Measurements from ENCODE around the gene DDX54.

DDX54 gene

DNA sequence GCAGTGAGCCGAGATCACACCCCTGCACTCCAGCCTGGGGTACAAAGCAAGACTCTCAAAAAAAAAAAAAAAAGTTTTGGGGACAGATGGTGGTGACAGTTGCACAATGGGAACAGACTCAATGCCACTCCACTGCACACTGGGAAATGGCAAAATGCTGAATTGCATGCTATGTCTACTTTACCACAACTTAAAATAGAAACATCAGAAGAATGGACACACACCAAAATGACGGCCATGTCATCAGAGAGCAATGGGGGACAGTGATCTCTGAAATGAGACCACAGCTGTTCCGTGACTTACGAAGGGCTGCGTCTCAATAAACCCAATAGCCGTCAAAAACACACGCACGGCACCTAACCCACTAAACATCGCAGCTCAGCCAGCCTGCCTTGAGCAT is 13.7 kb downstream of the DDX54 start:
- Histone ChIP-seq H3K4me3 (no peak overlapping the region), H3K27ac (no peak overlapping the region)

DNA sequence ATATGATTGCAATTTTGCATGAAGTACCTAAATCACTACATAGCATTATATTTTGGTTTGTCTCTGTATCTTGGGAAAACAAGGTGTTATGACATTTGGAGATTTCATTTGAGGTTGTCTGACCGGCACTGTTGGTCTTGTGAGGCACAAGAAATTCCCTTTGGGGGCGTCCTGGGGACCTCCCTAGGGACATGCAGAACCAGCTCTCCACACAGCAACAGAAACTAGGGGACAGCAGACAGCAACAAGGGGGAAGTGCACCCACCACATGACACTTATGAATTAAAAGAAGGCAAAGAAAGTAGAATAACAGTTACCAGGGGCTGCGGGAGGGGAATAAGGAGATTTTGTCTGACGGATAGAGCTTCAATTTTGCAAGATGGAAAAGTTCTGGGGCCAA is 14.4 kb downstream of the DDX54 start:
- no peak overlapping the region for H3K27ac ChIP-seq
- H3K4me3 ChIP-seq: no peak overlapping the region

DNA sequence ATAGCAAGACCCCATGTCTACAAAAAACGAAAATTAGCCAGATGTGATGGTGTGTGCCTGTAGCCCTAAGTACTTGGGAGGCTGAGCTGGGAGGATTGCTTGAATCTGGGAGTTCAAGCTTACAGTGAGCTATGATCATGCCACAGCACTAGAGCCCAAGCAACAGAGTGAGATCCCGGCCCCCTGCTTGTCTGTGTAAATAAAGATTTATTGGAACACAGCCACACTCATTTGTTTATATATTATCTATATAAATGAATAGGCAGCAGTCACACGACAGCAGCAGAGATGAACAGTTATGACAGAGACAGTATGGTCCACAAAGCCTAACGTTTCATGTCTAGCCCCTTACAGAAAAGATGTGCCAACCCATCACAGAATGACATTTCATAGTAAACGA is 14.8 kb downstream of the DDX54 start:
- Histone ChIP-seq H3K4me3 (no peak overlapping the region), H3K27ac (no peak overlapping the region)

DNA sequence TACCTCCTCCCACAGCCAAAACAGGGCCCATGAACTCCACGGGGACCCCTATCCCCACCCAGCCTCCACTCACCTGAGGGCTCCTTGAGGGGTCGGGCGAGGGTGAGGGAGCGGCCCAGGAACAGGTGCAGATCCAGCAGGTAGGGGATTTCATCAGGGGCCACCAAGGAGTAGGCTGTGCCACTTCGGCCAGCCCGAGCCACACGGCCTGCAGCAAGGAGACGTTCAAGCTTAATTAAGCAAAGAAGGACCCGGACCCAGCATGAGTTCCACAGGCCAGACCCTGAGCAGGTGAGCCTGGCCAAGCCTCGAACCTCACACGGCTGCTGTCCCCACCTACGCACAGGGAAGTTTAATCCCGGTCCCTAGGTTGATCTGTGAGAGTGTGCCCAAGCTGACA is 15.6 kb downstream of the DDX54 start:
- Histone ChIP-seq H3K4me3 (no peak overlapping the region), H3K27ac (no peak overlapping the region)

DNA sequence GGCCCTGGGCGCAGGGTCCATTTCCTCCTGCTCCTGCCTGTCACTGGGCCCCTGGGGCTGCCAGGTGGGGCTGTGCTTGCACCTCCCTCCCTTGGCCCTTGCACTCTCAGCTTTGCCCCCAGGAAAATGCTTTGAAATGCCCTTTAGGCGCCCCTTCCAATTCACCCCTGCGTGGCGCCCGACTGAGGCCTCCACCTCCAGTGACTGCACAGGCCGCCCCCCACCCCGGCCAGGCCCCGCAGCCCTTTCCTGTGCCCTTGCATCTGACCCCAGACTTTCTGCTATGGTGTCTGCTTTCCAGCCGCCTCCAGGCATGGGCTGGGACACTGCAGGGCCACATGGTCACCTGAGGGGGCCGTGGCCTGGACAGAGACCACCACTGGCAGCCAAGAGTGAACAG is 17.4 kb downstream of the DDX54 start:
- no peak overlapping the region for H3K27ac ChIP-seq
- H3K4me3 ChIP-seq: no peak overlapping the region

DNA sequence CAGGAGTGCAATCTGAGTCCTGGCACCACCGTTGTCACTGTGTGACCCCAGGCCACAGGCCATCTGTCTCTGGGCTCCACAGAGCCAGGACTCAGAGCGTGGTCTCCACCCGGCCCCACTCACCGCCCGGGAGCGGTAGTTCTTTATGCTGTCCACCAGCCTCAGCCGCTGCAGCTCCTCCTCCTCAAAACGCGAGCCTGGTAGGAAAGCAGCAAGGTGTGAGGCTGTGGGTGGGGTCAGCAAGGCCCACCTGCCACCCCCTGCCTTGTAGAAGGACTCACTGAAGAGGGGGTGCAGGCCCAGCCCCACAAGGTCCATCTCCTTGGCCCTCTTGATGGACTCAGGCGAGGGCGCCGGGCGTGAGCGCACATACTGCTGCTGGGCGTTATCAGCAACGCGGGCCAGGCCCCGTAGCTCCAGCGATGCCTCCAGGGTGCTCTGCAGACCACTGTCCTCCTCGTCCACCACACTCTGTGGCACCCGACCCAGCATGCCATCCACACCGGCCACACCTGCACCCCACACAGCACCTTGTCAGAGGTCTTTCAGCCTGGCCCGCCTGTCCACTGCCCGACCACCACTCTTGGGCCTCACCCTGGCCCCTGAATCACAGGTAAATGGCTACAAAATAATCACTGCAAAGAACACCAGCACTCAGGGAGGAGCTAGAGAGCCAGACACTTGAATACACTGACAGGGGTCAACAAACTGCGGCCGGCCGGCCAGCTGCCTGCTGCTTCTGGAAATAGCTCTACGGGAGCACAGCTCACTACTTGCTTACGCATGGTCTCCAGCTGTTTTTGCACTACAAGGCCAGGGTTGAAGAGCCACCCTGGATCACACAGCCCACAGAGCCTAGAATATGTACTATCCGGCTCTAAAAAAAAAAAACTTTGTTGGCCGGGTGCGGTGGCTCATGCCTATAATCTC is 19.5 kb downstream of the DDX54 start:
- no peak overlapping the region for H3K27ac ChIP-seq

DNA sequence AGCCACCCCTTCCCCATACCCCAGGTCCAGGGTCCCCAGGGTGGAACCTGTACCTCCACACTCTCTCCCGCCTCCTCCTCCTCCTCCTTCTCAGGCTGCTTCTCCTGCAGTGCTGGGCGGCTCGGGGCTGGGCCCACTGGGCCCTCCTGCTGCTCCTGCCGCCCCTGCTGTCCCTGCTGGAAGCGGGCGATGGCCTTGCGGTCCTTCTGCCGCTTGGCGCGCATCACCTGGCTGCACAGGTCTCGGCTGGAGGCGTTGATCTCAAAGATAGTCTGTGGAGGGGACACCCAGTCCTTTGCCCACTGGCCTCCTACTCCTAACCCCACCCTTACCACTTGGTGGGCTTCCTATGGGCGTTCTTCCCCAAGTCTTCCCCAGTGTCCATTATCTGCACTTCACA is 21.3 kb downstream of the DDX54 start:
- Histone ChIP-seq H3K27ac (no peak overlapping the region), H3K4me3 (no peak overlapping the region)

More for the DNA sequence above, 19.5 kb downstream of the DDX54 start:
- H3K4me3 ChIP-seq: no peak overlapping the region

DNA sequence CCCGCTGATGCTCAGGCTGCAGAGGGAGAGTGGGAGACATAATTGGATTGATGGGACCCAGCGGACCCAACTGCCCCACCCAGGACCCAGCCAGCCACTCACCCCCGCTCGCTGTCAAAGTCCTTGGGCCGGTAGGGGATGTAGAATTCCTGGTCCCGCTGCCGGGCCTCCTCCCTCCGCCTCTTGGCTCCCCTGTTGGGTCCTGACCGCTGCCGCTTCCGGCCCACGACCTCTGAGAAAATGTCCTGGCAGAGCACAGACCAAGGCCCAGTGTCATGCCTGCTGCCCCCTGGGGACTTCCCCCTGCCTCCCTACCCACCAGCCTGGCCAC is 22.3 kb downstream of the DDX54 start:
- Histone ChIP-seq H3K27ac (no peak overlapping the region), H3K4me3 (no peak overlapping the region)

DNA sequence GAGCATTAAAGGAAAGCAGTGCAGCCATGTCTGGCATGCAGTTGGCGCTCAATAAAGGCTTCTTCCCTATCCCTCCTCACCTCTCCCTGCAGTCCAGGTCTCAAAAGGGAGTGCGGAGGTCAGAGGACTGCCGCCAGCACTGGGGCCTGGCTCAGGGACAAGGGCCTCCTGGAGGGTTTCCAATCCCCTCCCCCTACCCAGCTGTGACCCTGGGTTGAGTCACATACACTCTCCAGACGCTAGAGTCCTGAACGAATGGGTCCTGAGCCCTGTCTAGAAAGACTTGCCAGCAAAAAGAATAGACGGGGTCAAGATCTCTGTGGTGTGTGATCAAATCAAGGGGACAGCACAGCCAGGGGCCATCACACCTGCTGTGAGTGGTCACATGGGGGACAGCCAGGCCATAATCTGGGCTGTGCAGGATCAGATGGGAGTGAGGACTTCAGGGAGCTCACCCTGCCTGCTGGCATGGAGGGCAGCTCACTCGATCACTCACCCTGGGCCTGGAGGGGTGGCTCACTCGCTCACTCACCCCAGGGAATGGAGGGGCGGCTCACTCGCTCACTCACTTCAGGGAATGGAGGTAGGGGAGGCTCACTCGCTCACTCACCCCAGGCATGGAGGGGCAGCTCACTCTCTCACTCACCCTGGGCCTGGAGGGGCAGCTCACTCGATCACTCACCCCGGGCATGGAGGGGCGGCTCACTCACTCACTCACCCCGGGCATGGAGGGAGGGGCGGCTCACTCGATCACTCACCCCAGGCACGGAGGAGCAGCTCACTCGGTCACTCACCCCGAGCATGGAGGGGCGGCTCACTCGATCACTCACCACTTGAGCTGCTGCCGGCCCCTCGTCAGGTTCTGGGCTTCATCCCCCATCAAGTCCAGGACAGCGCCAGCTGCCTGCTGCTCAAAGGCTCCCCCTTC is 22.9 kb downstream of the DDX54 start:
- Histone ChIP-seq H3K4me3 (no peak overlapping the region), H3K27ac (no peak overlapping the region)

DNA sequence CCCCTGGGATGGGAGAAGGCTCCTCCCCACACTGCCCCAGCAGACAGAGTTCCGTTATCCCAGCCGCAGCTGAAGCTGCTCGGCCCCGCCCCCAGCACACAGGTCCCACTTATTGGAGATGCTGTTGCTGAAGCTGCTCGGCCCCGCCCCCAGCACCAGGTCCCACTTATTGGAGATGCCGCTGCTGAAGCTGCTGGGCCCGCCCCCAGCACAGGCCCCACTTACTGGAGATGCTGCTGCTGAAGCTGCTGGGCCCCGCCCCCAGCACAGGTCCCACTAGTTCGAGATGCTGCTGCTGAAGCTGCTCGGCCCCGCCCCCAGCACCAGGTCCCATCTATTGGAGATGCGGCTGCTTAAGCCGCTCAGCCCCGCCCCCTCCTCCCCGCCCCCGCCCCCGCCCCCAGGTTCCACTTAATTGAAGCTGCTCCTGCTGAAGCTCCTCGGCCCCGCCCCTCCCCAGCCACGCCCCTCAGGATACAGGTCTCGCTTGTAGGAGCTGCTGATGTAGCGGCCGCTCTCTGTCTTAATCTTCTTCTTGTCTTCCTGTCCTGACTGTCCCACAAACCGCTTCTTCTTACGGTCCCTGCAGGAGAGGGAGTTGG is 23.8 kb downstream of the DDX54 start:
- H3K27ac ChIP-seq: no peak overlapping the region
- no peak overlapping the region for H3K4me3 ChIP-seq

DNA sequence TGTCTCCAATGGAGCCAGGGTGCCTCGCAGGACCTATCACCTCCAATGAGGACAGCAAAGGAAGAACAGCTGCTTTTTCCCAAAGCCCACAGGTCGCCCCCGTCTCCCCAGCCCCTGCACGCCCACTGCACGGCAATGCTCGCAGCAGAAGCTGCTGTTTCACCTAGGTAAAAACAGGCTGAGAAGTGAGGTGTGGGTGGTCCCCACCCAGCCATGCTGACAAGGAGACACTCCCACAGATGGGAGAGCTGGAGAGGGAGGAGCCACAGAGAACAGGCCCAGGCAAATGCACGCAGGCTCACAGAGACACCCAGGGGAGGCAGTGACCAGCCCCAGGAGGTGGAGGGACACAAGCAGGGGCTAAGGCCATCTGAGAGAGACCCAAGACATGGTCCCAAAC is 25.3 kb downstream of the DDX54 start:
- no peak overlapping the region for H3K27ac ChIP-seq
- H3K4me3 ChIP-seq: no peak overlapping the region

DNA sequence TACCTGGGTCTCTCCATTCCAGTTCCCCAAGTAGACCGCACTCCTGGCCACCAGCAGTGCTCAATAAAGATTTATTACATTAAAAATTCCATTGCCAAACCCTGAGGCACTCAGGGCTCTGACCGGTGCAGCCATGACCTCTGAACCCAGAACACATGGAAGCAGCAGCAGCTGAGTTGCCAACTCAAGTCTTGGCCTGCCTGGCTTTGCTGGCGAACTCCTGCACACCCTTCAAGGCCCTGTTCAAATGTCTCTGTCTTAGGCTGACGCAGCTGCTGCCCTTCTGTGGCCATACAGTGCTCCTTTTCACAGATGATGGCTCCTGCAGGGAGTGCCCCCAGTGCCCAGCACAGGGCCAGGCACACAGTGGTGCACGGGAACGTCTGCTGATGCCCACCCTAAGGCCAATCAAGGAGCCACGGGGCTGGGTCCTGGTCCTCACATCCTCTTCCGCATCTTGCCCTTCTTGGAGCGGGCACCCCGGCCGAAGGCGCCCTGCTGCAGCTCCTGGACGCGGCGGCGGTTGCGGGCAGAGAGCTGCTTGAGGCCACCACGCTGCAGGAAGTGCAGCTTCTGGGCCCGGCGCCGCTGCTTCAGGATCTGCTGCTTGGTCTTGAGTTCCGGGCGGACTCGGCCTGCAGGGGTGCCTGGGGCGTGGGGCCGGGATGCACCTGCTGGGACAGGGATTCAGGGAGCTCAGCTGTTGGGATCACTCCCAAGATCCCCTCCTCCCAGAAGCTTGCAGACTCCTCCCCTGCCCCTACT is 26.7 kb downstream of the DDX54 start:
- Histone ChIP-seq H3K27ac (no peak overlapping the region), H3K4me3 (no peak overlapping the region)

DNA sequence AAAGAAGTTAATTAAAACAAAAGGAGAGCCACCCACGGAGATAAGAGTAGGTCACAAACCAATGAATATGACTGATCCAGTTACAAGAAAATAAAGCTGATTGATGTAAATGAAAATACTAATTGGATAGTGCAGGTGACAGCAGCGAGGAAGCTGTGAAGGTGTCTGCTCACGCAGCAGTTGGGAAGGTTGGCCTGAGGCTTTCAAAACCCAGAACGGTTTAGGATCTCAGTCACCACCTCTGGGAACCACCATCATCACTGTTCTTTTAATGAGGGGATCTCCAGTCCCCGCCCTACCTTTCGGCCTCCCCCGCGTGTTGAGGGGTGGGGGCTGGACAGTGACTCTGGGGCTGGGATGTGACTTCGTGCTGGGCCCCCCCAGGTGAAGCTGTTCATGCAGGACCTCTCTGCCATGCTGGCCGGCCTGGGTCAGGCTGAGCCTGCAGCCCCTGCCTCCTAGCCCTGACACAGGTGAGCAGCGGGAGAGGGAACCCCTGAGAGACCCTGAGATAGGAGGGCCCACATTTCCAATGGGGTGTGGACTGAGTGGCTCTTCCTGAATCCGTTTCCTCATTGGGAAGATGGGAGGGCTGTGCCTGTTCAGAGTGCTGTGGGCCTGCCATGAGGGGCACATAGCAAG is 27.9 kb downstream of the DDX54 start:
- no peak overlapping the region for H3K4me3 ChIP-seq
- no peak overlapping the region for H3K27ac ChIP-seq

DNA sequence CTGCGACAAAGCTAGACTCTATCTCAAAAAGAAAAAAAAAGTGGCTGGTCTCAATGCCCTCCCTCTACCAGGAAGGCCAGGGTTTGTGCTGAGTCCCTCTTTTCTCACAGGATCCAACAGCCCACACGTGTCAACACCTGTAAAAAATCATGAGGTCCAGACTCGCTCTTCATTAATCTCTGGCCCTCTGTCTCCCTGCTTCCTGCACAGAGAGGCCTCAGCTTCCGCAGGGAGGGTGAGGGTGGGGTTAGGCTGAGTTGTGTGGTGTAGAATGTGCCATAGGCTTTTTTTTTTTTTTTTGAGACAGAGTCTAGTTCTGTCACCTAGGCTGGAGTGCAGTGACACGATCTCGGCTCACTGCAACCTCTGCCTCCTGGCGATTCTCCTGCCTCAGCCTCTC is 29.6 kb downstream of the DDX54 start:
- no peak overlapping the region for H3K4me3 ChIP-seq
- no peak overlapping the region for H3K27ac ChIP-seq

DNA sequence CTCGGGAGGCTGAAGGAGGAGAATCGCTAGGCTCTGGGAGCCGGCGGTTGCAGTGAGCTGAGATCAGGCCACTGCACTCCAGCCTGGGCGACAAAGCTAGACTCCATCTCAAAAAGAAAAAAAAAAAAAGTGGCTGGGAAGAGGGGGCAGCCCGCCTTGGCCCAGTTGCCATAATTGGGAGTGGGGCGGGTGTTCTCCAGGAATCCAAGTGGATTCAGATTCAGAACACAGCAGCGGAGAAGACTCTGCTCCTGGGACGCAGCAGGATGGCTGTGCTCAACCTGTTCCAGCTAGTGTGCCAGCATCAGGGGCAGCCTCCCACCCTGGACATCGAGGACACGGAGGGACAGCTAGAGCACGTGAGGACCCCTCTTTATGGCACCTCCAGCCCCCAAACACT is 30.2 kb downstream of the DDX54 start:
- H3K27ac ChIP-seq: no peak overlapping the region
- H3K4me3 ChIP-seq: no peak overlapping the region

DNA sequence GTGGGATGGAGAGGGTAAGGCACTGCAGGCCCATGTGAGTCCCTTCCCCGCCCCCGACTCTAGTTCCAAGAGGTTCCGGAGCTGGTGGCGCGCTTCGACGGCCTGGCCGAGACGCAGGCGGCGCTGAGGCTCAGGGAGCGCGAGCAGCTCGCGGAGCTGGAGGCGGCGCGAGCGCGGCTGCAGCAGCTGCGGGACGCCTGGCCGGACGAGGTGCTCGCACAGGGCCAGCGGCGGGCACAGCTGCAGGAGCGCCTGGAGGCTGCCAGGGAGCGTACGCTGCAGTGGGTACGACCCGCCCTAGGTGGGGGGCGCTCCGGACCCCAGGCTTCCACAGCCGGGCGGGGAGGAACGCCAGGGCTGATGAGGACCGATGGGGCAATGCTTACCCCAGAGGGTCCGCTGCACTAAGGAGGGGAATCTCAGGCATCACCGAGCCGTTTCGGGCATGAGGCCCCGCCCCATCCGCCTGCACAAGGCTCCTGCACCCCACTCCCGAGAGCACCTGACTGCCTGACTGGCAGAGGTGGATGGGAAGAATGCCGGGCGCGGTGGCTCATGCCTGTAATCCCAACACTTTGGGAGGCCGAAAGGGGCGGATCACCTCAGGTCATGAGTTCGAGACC is 30.8 kb downstream of the DDX54 start:
- Histone ChIP-seq H3K4me3 (peak overlapping the region in 3 of 7 experiments; percentile 10 to 21 (median 21)), H3K27ac (peak overlapping the region in 1 of 21 experiments; percentile 6)

DNA sequence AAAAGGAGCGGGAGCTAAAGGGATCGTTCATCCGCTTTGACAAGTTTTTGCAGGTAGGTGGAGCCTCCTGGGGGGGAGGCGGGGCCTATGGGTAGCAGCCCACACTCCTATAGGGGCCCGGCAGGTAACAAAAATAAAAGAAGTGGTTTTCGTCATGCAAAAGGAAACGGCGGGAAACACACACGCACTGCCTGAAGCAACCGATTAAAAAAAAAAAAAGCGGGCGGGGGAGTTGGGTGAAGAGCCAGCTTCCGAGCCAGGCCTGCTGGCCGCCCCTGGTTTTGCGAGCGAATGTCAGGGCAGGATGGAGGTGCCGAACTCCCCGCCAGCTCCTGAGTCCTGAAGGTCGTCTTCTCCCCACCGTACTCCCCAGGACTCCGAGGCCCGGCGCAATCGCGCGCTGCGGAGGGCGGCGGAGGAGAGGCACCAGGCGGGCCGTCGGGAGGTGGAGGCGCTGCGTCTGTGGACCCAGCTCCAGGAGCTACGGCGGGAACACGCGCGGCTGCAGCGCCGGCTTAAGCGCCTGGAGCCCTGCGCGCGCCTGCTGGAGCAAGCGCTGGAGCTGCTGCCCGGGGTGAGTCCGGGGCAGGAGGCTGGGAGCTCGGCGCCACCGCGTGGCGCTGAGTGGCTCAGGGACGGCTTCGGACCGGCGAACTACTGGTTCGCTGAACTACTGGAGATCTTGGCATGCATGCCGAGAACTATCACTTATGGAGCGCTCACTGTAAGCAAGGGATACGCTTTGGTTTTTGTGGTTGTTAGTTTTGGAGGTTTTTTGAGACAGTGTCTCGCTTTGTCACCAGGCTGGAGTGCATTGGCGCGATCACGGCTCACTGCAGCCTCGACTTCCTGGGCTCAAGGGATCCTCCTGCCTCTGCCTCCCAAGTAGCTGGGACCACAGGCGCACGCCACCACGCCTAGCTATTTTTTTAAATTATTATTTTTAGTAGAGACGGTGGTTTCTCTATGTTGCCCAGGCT is 32.2 kb downstream of the DDX54 start:
- Histone ChIP-seq H3K27ac (peak overlapping the region in 8 of 21 experiments; percentile 3 to 51 (median 30)), H3K4me3 (peak overlapping the region; percentile 25 to 46 (median 29))
